HG03439 (cell line): ENCODE measurements around the gene IL12RB2.
"Not testable (repeated sequence)": the region's sequence is repeated elsewhere in the genome, so short reads cannot be mapped to it uniquely, and the experiment has no call there.

ENCODE experiments used
- ATAC-seq: cut with Tn5 transposase; IDR thresholded peaks from one replicate; pipeline ENCODE4 v1.9.1; 2021; ENCODE audit warnings: mild to moderate bottlenecking, moderate library complexity; ENCODE audit not compliant: unreplicated experiment

Gene IL12RB2

DNA sequence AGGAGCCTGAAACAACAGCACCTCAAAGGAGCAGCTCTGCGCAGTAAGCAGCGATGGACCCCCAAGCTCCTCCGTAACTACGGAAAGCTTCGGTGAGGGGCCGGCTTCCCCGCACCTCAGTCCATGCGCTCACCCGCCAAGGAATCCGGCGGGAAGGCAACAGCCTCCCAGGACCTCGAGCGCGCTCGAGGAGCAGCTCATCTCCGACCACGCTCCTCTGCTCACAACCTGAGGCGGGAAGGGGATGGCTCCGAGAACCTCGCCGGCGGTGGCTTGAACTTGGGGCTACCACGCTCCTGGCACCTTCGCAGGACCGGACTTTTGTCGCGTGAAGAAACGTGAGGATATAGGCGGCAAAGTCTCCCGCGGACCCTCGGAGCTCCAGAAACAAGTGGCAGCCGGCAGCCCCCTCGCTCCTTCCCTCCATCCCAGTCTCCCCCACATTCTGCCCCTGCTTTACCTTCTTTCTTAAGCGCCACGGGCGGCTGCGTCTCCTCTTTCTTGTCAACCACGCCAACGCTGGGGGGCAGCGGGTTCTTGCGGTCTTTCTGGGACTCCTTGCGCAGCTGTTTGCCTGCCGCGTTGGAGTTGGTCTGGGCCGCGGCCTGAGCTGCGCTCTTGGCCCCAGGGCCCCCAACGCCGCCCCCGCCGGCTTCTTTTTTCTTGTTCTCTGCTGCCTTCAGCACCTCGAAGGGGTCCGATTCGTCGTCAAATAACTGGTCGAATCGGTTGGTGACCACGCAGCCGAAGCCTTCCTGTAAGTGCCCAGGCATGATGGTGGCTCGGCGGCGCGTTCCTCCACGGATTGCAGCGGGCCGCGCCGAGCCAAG is 122.1 kb downstream of the IL12RB2 start:
- ATAC-seq = peak; percentile 5

DNA sequence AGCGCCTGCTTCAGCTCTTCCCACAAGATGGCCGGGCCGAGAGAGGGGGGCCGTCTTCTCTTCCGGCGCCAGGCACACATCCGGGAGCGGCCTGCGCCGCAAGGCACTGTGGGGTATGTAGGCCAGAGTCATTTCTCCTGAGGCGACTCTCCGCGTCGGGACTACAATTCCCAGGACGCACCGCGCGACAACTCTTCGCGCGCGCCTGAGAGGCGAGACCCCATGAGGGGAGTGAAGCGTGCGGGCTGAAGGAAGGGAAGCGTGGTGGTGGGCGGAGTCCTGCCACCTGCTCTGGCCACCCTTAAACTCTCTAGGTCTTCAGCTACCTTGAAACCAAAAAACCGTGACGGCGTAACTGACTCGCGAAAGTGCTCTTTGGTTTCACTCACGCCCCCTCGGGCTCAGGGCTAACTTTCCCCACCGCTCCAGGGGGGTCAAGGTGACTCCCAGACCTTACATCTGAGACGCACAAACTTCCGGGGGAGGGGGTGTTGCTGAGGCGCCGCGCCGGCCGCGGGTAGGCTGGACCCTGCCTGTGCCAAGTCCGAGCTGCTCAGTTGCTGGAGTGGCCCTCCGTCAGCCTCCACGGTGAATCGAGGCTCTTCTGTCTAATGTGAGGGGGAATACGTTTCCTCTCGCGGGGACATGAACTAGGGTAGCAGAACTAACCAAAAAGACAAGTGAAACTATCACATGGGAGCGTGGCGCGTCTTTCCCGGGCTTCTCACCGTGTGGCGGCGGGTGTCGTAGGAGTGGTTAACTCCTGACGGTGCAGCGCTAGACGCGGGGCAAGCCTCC is 122.9 kb downstream of the IL12RB2 start, which contains the start of gene SERBP1:
Gene SERBP1 (minus strand): TSS at position 45 of the 798 bp plus-strand sequence. CDS start 102 bp downstream, outside the sequence.
- ATAC-seq = peak; percentile 92

DNA sequence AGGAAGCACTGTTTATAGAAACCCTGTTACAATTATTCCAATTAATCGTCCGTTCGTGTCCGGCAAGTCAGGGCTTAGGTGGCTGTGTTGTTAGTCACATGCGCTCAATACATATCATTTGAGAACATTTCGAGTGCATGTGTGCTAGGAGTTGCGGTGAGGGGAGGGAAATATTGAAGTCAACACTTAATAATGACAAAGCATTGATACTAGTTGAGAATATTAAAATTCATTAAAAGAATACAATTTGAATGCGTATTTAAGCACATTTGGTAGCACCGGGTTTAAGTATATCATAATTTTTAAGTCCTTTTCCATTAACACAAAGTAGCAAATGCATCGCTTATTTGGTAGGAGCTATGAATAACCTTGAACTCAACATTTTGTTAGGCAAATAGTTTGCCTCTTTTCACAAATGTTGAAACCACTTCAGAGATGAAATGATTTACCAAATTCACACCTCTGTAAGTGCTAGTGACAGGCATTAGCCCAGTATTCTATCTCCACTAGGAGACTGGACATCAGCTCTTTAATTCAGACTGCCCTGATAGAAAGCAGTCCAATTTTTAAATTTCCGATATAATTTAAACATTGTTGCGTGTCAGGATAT is 123.6 kb downstream of the IL12RB2 start:
- no peak for ATAC-seq

DNA sequence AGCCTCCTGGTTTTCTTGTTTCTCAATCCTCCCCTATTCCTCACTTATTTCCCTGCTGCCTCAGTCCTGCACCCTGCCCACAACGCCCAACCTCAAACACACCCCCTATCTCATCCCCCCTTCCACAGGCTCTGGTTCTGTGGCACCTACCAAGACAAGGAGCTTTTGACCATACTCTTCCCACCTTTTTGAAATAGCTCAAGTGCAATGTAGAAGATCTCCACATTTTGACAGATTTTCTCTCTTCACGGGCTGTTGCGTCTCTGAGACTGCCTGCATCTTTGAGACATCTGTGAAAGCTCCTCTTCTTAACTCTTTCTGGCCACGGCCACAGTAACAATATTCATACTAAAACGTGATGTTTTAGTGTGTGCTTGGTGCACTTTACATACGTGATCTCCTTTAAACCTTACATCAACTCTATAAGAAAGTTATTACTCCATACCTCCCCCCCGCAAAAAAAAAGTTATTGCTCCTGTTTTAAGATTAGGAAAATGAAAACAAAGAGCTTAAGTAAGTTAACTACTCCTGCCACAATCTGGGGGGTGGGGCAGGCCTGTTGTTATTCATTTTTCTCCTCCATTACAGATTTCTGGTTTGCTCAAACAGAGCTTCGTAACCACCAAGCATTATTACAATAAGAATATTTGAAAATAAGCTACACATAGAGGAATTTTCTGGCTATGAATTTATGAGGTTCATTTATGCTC is 124.4 kb downstream of the IL12RB2 start:
- no peak for ATAC-seq

DNA sequence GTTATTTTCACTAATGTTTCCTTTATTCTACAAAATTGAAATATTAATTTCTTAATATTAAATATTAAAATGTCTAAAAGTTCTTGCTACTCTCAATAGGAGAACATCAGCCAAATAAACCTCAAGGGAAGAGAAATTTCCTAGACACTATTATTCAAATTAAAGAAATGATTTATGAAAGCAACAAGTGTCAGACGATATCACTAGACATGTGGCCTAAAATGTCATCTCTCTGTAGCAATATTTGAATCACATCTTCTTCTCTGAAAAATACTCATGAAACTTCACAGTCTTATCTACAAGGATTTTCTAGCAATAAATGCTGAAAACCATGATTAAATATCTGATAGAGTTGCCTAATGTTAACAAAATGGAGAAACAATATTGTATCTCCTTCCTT is 125.1 kb downstream of the IL12RB2 start:
- no peak for ATAC-seq

DNA sequence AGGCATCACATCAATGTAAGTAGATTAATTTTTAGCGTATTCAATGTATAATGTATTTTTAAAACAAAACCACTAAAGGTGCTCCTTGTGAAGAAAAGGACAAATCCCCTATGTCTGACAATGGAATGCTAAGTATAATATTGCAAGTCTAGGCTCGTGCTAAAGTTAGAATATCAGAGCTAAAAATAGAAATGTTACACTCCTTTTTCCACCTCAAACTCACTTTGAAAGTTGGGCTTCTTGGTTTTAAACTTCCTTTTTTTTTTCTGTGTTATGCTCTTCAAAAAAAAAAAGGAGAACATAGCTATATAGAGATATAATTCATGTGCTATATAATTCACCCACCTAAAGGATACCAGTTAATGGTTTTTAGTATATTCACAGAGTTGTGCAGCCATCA is 126.2 kb downstream of the IL12RB2 start:
- ATAC-seq = no peak

DNA sequence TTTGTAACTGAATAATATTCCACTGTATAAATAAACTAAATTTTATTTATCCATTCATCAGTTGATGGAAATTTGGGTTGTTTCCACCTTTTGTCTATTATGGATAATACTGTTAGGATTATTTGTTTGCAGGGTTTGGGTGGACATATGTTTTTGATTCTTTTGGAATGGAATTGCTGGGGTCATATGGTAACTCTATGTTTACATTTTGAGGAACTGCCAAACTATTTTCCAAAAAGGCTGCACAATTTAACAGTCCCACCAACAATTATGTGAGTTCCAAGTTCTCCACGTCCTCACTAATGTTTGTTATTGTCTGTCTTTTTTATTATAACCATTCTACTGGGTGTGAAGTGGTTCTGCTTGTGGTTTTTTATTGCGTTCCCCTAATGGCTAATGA is 126.8 kb downstream of the IL12RB2 start:
- no peak for ATAC-seq

DNA sequence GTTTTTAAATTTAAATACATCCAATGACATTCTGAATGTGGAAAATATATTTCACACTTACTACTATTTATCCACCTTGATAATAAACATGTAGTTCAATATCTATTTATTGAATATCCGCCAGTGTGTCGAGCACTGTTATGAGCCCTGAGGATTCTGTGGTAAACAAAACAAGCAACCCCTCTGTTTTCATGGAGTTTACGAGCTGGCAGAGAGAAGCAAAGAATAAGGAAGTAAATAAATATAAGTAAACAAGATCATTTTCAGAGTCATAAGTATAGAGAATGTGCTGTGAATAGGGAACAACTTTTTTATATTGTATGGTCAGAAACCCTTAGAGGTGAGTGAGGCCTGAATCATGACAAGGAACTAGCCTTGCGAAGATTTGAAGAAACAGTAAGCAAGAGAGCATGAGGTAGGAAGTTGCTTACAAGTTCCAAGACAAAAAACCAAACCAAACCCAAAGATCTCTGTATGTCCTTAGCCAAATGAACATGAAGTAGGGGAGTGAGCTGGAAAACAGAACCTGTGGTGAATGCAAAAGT is 128.9 kb downstream of the IL12RB2 start:
- no peak for ATAC-seq

DNA sequence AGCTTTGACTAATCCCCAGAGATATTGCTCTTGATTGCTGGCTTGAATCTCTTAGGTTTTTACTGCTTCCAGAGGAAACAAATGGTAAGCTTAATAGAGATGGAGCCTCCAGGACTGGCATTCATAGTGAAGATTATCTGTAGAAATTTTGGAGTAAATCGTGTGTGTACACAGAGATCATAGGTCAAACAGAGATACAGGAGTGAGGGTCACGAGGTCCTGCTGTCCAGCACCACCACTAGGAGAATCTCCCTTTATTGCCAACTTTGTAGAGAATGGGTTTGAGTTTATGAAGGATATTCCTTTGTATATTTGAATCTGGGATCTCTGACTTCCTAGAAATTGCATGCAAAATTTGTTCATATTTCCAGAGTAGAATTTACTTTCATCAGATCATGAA is 130.3 kb downstream of the IL12RB2 start:
- ATAC-seq = no peak

DNA sequence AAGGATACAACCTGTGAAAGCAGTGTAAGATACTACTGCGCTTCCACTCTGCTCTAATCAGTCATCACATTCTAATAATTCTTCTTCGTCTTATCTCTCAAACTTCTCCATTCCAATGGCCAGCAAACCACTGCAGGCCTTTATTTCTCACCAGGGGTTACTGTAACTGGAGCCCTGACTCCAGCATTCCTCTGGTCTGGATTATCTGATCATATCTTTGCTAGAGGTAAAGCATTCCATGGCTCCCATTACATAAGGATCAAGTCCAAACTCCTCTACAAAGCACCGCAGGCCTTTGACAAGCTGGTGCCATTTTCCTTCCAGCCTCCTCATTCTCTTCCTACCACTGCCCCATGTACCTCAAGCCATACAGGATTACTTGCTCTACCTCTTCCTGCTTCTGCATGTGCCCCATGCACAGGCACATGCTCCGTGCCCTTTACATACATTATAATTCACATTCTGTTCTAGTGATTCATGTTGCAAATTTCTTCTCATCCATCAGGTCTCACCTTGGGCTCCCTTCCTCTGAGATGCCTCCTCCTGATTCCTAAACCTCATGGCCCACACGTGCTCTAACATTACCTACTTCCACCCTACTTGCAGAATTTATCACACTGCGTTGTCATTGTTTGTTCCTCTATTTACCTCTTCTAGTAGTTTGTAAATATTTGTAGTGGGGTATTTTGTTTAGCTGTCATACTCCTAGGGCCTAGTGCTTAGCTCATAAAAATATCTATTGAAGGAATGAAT is 131.8 kb downstream of the IL12RB2 start:
- ATAC-seq = no peak

DNA sequence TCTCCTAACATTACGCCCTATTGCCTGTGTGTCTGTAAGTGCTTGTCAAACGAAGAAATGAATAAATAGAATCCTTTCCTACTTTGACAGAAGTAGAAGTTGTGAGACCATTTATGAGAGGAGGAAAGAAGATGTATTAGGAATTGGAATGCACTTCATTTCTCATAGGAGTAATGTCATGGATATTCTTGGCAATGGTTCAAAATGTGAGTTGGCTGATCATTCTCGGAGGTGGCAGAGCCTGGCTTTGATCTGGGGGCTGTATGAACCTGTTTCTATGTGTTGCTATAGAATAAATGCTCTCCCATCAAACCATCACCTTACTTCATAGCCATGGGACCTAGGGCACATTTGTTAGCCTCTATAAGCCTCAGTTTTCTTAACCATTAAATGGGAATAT is 132.7 kb downstream of the IL12RB2 start:
- ATAC-seq = no peak

DNA sequence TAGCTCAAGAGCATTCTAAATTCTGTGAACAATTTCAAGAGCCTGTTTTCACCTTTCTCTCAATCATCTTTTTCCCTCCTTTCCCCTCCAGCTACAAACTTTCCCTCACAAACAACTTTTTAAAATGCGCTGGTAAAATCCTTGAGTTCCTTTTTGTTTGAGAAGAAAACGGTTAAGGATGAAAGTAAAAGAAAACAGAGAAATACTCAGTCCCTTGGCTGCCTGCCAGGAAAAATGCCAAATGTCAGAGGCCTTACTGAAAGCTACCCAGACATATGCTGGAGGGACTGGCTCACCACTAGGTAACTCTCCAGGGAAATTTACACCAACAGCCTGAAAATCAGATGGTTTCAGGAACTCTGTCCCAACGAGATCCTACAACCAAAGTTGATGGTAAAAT is 133.5 kb downstream of the IL12RB2 start:
- no peak for ATAC-seq

DNA sequence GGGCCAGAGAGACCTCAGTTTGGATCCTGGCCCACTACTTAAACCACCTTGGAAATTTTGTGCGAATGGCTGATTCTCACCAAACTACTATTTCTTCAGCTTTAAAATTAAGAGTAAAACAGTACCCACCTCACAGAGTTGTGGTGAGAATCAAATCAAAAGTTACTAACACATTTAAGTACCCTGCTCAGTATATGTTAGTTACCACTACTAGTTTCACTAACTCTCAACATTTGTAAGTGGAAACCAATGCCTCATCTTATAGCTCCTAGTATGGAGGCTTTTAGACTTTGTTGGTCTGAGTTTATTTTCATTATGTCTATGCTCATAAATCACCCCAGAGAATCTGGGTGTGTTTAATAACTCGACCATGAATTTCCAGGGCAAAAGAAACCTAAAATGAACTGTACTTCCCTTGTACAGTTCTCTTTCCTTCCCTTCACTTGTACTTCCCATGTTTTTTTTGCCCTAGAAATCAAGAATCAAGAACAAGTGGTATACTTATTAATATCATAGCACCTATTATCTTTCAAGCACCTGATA is 134.1 kb downstream of the IL12RB2 start:
- ATAC-seq = no peak

DNA sequence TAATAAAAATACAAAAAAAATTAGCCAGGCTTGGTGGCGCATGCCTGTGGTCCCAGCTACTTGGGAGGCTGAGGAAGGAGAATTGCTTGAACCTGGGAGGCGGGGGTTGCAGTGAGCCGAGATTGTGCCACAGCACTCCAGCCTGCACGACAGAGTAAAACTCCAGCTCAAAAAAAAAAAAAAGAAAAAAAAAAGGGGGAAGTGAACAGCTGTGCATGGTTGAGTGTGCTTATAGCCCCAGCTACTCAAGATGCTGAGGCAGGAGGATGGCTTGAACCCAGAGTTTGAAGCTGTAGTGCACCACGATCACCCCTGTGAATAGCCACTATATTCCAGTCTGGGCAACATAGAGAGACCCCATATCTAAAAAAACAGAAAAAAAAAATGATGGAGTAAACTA is 138.3 kb downstream of the IL12RB2 start:
- ATAC-seq = not testable (repeated sequence)
